ENCODE results near the gene MEF2D. TPM values are rescaled to one million over a fixed set of nuclear protein-coding genes. Genes with fewer than 3 reads are reported as not detected.
A peak's percentile ranks its signal among the peaks of the same experiment; 100 is the strongest.

MEF2D gene
- polyA plus RNA-seq, 1 donor (not counting 4 experiments of a cell fraction or from before 2014, with no cell fraction given), result 9.3 TPM

DNA sequence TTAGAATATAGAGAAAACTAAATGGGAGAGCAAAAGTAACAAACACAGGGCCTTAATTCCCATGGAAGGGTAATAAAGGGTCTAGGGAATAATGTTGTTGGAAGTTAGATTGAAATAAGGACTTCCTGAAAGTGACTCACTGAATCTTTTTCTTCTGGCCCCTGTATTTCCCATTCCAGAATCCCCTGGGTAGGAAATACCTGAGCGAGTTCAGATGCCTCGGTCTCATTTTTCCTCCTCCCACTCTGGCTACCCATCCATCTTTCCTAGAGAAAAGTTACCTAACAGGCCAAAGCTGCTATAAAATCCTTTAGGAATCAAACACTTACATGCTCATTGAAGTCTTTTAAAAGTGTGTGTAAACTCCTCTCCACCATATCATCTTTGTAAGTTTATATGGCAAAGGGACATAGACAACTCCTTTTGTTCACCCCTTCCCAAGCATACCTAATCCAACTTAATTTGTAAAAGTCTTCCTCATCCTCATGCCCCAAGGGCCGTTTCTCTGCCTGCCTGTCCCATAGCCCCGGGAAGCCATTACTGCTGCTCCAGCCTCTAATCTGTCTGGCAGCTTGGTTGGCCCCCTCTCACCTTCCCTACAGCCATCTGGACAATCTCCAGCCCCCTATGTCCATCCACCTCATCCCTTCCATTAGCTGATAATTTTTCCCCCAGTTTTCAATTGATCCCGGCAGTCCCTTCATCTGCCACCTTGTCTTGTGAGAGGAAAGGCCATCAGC is 3.3 kb upstream of the MEF2D start:
- dilution Hi-C loops (cut with MboI; ENCODE audit: extremely low pct_ligation_motif_present, low sequenced_read_pairs), result no loop called here
- Histone ChIP-seq H3K9ac (ENCODE audit: control insufficient read depth, extremely low read depth, insufficient read depth, low read length) (peak overlapping the region; percentile 33), H3K27me3 (ENCODE audit: control insufficient read depth, extremely low read depth, insufficient read depth, low read length) (no peaks in the 10 kb centered on the region), H3K9me1 (ENCODE audit: control insufficient read depth, extremely low read depth, insufficient read depth, low read length) (no peaks in the 10 kb centered on the region), H3K79me2 (ENCODE audit: control insufficient read depth, insufficient read depth, low read length) (peaks cover 16% of the 10 kb centered on the region), H3K4me3 (ENCODE audit: control insufficient read depth in 2 of 3, extremely low read depth in 1 of 3, insufficient read depth in 2 of 3, low read depth in 1 of 3, low read length in 3 of 3) (no peak overlapping the region), H3K36me3 (ENCODE audit: control insufficient read depth in 2 of 2, extremely low read depth in 1 of 2, insufficient read depth in 2 of 2, low read length in 2 of 2) (no peaks in the 10 kb centered on the region), H3K4me2 (ENCODE audit: control insufficient read depth, extremely low read depth, insufficient read depth, low read depth, low read length) (peak overlapping the region; percentile 85), H2AFZ (ENCODE audit: control insufficient read depth, low read length) (no peak overlapping the region), H3K9me3 (ENCODE audit: control insufficient read depth, low read depth, low read length) (no peaks in the 10 kb centered on the region), H3K27ac (ENCODE audit: control insufficient read depth, insufficient read depth, low read length) (peak overlapping the region; percentile 98), H3K4me1 (ENCODE audit: control insufficient read depth, extremely low read depth, insufficient read depth, low read length) (peaks cover 42% of the 10 kb centered on the region), H4K20me1 (ENCODE audit: control insufficient read depth, extremely low read depth, insufficient read depth, low read length) (peaks cover under 1% of the 10 kb centered on the region)
- FAIRE-seq, result no peak
- TF ChIP-seq, protein P1, sequence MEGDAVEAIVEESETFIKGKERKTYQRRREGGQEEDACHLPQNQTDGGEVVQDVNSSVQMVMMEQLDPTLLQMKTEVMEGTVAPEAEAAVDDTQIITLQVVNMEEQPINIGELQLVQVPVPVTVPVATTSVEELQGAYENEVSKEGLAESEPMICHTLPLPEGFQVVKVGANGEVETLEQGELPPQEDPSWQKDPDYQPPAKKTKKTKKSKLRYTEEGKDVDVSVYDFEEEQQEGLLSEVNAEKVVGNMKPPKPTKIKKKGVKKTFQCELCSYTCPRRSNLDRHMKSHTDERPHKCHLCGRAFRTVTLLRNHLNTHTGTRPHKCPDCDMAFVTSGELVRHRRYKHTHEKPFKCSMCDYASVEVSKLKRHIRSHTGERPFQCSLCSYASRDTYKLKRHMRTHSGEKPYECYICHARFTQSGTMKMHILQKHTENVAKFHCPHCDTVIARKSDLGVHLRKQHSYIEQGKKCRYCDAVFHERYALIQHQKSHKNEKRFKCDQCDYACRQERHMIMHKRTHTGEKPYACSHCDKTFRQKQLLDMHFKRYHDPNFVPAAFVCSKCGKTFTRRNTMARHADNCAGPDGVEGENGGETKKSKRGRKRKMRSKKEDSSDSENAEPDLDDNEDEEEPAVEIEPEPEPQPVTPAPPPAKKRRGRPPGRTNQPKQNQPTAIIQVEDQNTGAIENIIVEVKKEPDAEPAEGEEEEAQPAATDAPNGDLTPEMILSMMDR (optimal IDR thresholded peaks at IDR 0.05 in 1 of 3, IDR thresholded peaks at IDR 0.05 in 1 of 3, conservative IDR thresholded peaks at IDR 0.05 in 1 of 3; ENCODE audit: extremely low read depth in 1 of 3, insufficient read depth in 2 of 3, low read length in 3 of 3), result no peak
- no peak for TF ChIP-seq EZH2 (IDR thresholded peaks at IDR 0.05; ENCODE audit: low read length)
- no peak for DNase-seq (ENCODE audit: low read depth, low spot score)

DNA sequence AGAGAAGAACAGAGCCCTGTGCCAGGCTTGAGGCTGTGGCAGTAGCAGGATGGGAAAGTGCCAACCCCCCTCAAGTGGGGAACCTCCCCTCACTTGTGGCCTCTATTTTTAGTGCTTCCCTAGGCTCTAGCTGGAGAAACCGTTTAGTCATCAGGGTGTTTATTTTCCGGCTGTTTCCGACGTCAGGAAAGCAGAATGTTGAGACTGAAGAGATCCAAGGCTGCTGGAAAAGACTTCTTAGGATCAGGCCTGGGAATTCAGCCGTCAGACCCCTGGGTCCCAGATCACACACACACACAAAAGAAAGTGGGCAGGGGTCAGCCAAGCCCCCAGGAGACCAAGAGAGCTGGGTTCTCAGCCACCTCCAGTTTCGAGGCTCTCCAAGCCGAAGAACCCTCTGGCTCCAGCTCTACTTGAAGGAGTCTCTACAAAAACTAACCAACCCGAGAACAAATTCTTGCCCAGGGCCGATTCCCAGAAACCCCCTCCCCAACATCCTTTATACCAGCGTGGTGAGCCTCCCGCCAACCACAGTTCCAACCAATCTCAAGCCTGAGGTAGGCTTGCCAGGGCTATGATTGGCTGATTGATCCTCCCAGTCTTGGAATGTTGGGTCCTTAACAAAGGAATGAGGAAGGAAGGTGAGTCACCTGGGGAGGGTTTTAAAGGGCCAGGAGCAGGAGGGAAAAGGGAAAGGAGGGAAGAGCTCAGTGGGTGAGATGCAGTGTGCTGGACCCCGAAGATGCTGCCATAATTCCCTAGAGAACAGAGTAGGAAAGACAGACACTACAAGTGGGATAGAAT is 2.5 kb upstream of the MEF2D start:
- dilution Hi-C loops (cut with MboI; ENCODE audit: extremely low pct_ligation_motif_present, low sequenced_read_pairs), result no loop called here
- Histone ChIP-seq H2AFZ (ENCODE audit: control insufficient read depth, low read length) (peak overlapping the region; percentile 4), H3K9me1 (ENCODE audit: control insufficient read depth, extremely low read depth, insufficient read depth, low read length) (peaks cover 3% of the 10 kb centered on the region), H3K4me3 (ENCODE audit: control insufficient read depth in 2 of 3, extremely low read depth in 1 of 3, insufficient read depth in 2 of 3, low read depth in 1 of 3, low read length in 3 of 3) (peak overlapping the region in 2 of 3 experiments; percentile 32 to 33), H3K4me1 (ENCODE audit: control insufficient read depth, extremely low read depth, insufficient read depth, low read length) (peaks cover 48% of the 10 kb centered on the region), H3K9ac (ENCODE audit: control insufficient read depth, extremely low read depth, insufficient read depth, low read length) (peak overlapping the region; percentile 81), H3K27me3 (ENCODE audit: control insufficient read depth, extremely low read depth, insufficient read depth, low read length) (no peaks in the 10 kb centered on the region), H3K36me3 (ENCODE audit: control insufficient read depth in 2 of 2, extremely low read depth in 1 of 2, insufficient read depth in 2 of 2, low read length in 2 of 2) (no peaks in the 10 kb centered on the region), H3K27ac (ENCODE audit: control insufficient read depth, insufficient read depth, low read length) (peak overlapping the region; percentile 98), H3K9me3 (ENCODE audit: control insufficient read depth, low read depth, low read length) (no peaks in the 10 kb centered on the region), H4K20me1 (ENCODE audit: control insufficient read depth, extremely low read depth, insufficient read depth, low read length) (peaks cover 7% of the 10 kb centered on the region), H3K79me2 (ENCODE audit: control insufficient read depth, insufficient read depth, low read length) (peaks cover 24% of the 10 kb centered on the region), H3K4me2 (ENCODE audit: control insufficient read depth, extremely low read depth, insufficient read depth, low read depth, low read length) (peak overlapping the region; percentile 85)
- peak; percentile 66 for FAIRE-seq
- TF ChIP-seq EZH2 (IDR thresholded peaks at IDR 0.05; ENCODE audit: low read length), result no peak
- TF ChIP-seq, protein P1 (optimal IDR thresholded peaks at IDR 0.05 in 1 of 3, IDR thresholded peaks at IDR 0.05 in 1 of 3, conservative IDR thresholded peaks at IDR 0.05 in 1 of 3; ENCODE audit: extremely low read depth in 1 of 3, insufficient read depth in 2 of 3, low read length in 3 of 3), result no peak
- peak; percentile 85 for DNase-seq (ENCODE audit: low read depth, low spot score)

Measured in keratinocyte (primary cell).